Right ventricle myocardium superior (tissue), 1 donor: Measurements from ENCODE around the gene CTNNA2. TPM values are rescaled to one million over a fixed set of nuclear protein-coding genes. Genes with fewer than 3 reads are reported as not detected.

ENCODE experiments used
- ATAC-seq: fragments of 200-7000 bp; cut with Tn5 transposase; one replicate; pipeline ENCODE4 v1.9.1; 2020; ENCODE audit warnings: mild to moderate bottlenecking; ENCODE audit not compliant: poor library complexity
- DNase-seq: peaks from one replicate; pipeline ENCODE4 v3.0.0-alpha.2; 2020
- intact Hi-C: fragments of 100-400 bp; cut with DNase I; formaldehyde crosslinking; loops from one replicate; pipeline ENCODE4 v1.11.2; 2022
- total RNA-seq: library from RNA; stranded (reverse); fragmentation: NEBNext Ultra II Directional; extraction: Animal tissue kit (Norgen Biotek cat#: 25700); gene quantifications from one replicate; pipeline ENCODE4 v1.2.1, GENCODE V29; 2021
- donor health status: DM: no; HTN: yes; CAD: no; lungs with severe emphysema.

The CTNNA2 gene
- total RNA-seq, 1 donor from 2014 or later, result not detected

- ATAC-seq, result no peak
- intact Hi-C loops, result no loop called here
- DNase-seq, result no peak
These were observed 157.3 kb downstream of the CTNNA2 start for GRCh38 chr2:79670198-79670597.

GRCh38 chr2:79686884-79687283 lies 174.0 kb downstream of the CTNNA2 start:
- no peak for DNase-seq
- no peak for ATAC-seq
- intact Hi-C loops, result no loop called here

GRCh38 chr2:79695248-79695647 lies 182.4 kb downstream of the CTNNA2 start:
- ATAC-seq (no peak), DNase-seq (no peak)
- intact Hi-C loops, result no loop called here

GRCh38 chr2:79697200-79697599 lies 184.3 kb downstream of the CTNNA2 start:
- ATAC-seq (no peak), DNase-seq (no peak)
- intact Hi-C loops, result no loop called here

- no peak for DNase-seq
- no peak for ATAC-seq
- intact Hi-C loops, result no loop called here
These were observed 187.8 kb downstream of the CTNNA2 start for GRCh38 chr2:79700651-79701050.

- ATAC-seq, result no peak
- intact Hi-C loops, result no loop called here
- no peak for DNase-seq
These were observed 190.1 kb downstream of the CTNNA2 start for GRCh38 chr2:79702905-79703304.

- ATAC-seq, result no peak
- no peak for DNase-seq
- intact Hi-C loops, result no loop called here
These were observed 198.2 kb downstream of the CTNNA2 start for GRCh38 chr2:79711098-79711497.

- DNase-seq (no peak), ATAC-seq (no peak)
- intact Hi-C loops, result no loop called here
These were observed 200.4 kb downstream of the CTNNA2 start for GRCh38 chr2:79713131-79713785.

- ATAC-seq, result no peak
- DNase-seq, result no peak
- intact Hi-C loops, result no loop called here
These were observed 201.4 kb downstream of the CTNNA2 start for GRCh38 chr2:79714283-79714682.

- DNase-seq, result no peak
- intact Hi-C loops, result no loop called here
- ATAC-seq, result no peak
These were observed 202.5 kb downstream of the CTNNA2 start for GRCh38 chr2:79715338-79715737.

GRCh38 chr2:79716266-79716665 lies 203.4 kb downstream of the CTNNA2 start:
- no peak for ATAC-seq
- intact Hi-C loops, result no loop called here
- no peak for DNase-seq

GRCh38 chr2:79717364-79718007 lies 204.6 kb downstream of the CTNNA2 start:
- DNase-seq (no peak), ATAC-seq (no peak)
- intact Hi-C loops, result no loop called here

- no peak for DNase-seq
- intact Hi-C loops, result no loop called here
- ATAC-seq, result no peak
These were observed 208.2 kb downstream of the CTNNA2 start for GRCh38 chr2:79721061-79721460.

GRCh38 chr2:79721966-79722365 lies 209.1 kb downstream of the CTNNA2 start:
- ATAC-seq (no peak), DNase-seq (no peak)
- intact Hi-C loops, result no loop called here

GRCh38 chr2:79723830-79724229 lies 211.0 kb downstream of the CTNNA2 start:
- intact Hi-C loops, result no loop called here
- ATAC-seq (no peak), DNase-seq (no peak)

- ATAC-seq, result no peak
- no peak for DNase-seq
- intact Hi-C loops, result no loop called here
These were observed 216.7 kb downstream of the CTNNA2 start for GRCh38 chr2:79729532-79729931.

- DNase-seq, result no peak
- intact Hi-C loops, result no loop called here
- no peak for ATAC-seq
These were observed 221.7 kb downstream of the CTNNA2 start for GRCh38 chr2:79734518-79734917.

GRCh38 chr2:79740879-79741443 lies 228.1 kb downstream of the CTNNA2 start:
- DNase-seq (no peak), ATAC-seq (no peak)
- intact Hi-C loops, result no loop called here

- DNase-seq (no peak), ATAC-seq (no peak)
- intact Hi-C loops, result no loop called here
These were observed 237.5 kb downstream of the CTNNA2 start for GRCh38 chr2:79750321-79750720.

GRCh38 chr2:79757526-79757925 lies 244.7 kb downstream of the CTNNA2 start:
- DNase-seq (no peak), ATAC-seq (no peak)
- intact Hi-C loops, result no loop called here
